HG02763 (cell line): ENCODE results near the gene WDR70.
"Not testable (repeated sequence)": the region's sequence is repeated elsewhere in the genome, so short reads cannot be mapped to it uniquely, and the experiment has no call there.

ENCODE experiments used
- ATAC-seq: cut with Tn5 transposase; IDR thresholded peaks from one replicate; pipeline ENCODE4 v1.9.1; 2021; ENCODE audit warnings: mild to moderate bottlenecking, moderate library complexity; ENCODE audit not compliant: unreplicated experiment

WDR70 gene

DNA sequence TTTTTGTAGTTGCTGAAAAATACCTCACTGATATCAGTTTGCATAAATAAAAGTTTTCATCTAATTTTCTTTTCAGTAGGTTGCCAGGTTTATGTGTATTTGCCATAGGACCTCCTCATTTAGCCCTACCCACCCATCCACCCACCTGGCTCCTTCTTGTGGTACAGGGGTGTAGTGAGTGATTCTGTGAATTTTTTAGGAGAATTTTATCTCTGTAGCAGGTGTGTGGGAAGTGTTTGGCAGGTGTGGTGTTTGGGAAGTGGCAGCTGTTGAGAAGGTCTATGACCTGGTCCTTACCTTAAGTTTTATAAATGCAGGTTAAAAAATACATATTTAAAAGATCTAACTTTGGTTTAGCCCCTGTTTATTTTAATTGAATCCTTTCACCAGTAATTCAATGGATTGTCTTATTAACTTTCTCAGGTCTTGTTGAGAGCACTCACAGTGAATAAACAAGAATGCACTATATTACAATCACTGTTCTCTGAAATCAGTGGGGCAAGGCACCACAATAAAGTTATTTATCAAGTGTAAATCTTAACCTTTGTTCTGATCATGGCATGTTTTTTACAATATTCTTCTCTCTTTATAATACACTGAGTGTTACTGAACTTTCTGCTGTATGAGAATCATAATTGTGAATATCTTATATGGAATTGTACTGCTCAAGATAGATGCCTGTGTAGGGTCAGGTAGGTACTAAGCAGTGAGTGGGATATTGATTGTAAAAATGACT, 189.1 kb downstream of the WDR70 start:
- no peak for ATAC-seq

DNA sequence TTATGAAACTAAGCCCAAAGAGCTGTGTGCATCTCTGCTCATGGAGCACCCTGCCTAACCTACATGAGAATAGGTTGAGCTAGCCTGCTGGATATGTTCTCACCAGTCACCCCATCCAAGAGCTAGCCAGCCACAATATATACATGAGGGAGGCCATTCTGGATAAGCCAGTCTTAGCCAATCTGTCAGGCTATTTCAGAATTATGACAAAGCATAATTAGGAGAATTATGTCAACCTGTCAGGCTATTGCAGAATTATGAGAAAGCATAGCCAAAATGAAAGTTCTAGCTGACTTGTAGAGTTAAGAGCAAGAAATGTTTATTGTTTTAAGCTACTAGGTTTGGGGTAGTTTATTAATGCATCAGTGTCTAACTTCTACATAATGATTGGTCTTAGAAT, 189.8 kb downstream of the WDR70 start:
- ATAC-seq, result no peak

DNA sequence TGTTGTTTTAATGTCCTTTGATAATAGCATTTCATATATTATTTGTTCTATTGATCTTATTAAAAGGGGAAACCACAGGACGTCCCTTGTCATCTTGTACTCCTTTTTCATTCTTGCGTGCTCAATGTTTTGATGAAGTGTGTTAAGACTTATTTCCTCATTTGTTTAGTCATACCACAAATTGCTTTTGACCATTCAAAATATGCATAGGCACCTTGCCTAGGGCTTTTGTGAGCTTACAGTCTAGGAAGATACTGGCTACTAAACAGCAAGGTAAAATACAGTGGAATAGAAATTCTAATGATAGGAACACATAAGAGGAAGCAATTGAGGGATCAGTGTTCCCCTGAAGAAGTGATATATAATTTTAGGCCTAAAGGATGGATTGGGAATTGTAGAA, 190.3 kb downstream of the WDR70 start:
- no peak for ATAC-seq

DNA sequence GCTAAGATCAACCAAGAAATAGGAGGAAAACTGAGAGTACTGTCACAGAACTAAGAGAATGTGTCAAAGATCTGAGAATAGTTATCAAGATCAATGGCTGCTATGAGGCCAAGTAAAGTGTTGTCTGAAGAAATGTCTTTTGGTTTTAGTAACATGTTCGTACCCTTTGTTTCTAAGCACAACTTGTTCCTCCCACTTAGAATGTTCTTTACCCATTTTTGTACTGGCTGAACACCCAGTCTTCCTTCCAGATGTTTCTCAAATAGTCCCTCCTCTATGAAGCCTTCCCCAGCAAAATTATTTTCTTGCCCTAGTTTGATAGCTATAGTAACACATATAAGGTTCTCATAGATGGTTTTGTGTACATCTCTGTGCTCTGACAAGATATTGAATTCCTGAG, 191.5 kb downstream of the WDR70 start:
- ATAC-seq, result no peak

DNA sequence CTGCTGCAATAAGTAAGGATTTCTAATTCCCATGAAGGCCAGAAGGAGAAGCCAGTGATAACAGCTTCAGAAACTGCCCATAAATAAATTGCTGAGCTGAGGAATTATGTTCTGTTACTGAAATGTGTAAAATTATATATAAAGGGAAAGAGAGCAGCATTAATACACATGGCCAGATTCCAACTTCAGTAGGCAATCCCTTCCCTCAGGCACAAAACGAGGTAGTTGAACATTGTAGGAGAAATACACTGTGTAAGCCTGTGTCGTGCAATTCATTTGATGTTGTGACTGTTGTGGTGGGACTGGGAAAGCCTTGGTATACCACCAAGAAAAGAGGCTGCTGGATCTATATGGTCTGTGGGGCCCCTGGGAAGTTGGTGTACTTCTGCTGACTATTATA, 192.9 kb downstream of the WDR70 start:
- no peak for ATAC-seq

DNA sequence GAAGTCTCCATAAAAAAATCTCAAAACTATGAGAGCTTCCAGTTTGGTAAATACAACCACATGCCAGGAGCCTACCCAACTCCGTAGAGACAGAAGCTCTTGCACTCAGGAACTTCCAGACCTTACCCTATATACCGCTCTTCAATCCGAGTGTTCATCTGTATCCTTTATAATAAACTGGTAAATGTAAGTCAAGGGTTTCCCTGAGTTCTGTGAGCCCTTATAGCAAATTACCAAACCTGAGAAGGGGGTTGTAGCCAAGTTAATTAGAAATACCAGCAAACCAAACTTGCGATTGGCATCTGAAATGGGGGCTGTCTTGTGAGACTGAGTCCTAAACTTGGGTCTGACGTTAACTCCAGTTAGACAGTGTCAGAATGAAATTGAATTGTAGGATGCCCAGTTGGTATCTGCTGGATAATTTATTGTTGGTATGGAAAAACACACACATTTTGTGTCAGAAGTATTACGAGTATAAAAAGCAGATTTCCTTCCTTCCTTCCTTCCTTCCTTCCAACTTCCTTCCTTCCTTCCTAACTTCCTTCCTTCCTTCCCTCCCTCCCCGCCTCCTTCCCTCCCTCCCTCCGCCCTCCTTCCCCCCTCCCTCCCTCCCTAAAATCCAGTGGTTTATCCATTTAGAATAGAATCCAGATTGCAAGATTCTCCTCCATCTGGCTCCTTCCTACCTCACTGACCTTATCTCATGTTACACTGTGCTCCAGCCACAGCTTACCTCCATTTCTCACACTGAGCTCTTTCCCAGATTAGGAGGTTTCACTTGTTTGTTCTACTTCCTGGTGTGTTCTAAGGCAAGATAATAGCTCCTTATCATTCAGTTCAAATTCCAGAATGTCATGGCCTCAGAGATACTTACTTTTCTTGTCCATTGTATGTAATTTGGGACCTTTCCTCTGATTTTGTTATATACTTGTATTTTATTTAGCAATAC, 196.7 kb downstream of the WDR70 start:
- ATAC-seq, result no peak

DNA sequence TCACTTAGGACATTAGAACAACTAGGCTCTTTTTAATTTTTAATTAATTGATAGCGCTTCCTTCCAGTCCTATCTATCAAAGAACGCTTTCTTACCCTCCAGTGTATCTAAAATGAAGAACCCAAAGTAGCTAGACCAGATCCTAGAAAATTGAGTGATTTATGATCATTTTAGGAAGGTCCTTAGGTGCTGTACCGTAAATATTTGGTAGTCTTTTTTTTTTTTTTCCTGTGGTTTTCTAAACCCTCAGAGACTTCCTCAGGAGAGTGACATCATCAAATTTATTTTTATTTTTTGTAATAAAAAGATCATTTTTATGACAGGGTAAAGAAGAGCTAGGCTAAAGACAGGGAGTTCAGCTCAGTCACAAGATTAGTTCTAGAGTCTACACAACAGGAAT, 197.4 kb downstream of the WDR70 start:
- ATAC-seq, result no peak

DNA sequence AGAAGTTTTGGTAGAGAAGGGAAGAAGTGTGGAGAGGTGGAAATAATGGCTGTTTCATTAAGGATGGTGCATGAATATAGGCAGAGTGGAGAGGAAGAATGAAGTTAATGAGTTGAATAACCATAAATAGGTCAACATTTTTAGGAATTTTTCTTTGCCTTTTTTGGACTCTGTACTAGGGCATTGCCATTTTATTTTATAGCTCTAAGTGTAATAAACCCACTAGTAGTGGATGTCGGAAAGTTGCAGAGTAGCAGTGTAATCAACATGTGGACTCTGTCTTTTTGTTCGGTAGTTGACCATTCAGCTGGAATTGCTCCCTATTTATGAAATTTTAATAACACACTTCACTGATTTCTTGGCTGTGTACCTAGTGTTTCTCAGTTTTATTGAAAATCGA, 199.1 kb downstream of the WDR70 start:
- ATAC-seq, result no peak

DNA sequence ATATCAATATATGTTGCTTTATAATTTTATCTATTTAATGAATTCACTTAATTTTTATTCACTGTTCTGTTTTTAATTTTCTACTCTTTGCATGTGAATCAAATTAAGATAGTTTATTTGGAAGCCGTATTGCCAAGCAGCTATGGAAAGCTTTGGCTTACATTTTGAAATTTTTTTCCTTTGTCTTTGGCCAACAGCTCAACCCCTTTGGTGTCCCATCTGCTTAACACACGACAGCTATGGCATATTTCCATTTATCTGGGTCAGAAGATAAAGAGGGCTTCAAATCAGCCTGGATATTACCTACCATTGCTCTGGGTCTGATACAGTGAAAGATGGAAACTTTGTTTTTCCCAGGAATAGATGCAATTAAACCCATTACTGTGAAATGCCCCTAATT, 201.0 kb downstream of the WDR70 start:
- ATAC-seq, result no peak

DNA sequence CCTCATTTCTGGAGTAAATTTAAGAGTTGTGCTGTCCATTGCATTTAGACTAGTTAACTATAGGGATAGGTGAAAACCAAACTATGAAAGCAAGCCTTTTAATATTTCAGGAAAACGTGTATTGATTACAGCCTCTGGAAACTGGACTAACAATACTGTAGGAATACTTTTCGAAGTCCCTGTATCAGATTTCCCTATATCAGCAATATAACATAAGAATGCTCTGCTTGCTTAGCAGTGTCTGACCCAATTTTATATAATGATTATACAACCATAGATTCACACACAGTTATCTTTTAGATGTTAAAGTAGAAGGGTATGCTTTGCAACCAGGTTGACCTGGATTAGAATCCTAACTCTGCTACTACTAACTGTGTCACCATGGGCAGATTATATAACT, 203.1 kb downstream of the WDR70 start:
- no peak for ATAC-seq

DNA sequence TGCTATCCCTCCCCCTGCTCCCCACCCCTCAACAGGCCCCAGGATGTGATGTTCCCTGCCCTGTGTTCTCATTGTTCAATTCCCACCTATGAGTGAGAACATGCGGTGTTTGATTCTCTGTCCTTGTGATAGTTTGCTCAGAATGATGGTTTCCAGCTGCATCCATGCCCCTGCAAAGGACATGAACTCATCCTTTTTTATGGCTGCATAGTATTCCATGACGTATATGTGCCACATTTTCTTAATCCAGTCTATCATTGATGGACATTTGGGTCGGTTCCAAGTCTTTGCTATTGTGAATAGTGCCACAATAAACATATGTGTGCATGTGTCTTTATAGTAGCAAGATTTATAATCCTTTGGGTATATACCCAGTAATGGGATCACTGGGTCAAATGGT, 214.2 kb downstream of the WDR70 start:
- not testable (repeated sequence) for ATAC-seq

DNA sequence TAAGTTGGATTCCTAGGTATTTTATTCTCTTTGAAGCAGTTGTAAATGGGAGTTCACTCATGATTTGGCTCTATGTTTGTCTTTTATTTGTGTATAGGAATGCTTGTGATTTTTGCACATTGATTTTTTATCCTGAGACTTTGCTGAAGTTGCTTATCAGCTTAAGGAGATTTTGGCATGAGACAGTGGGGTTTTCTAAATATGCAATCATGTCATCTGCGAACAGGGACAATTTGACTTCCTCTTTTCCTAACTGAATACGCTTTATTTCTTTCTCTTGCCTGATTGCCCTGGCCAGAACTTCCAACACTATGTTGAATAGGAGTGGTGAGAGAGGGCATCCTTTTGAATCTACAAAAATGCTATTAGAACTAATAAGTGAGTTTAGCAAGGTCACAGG, 215.7 kb downstream of the WDR70 start:
- ATAC-seq, result not testable (repeated sequence)

DNA sequence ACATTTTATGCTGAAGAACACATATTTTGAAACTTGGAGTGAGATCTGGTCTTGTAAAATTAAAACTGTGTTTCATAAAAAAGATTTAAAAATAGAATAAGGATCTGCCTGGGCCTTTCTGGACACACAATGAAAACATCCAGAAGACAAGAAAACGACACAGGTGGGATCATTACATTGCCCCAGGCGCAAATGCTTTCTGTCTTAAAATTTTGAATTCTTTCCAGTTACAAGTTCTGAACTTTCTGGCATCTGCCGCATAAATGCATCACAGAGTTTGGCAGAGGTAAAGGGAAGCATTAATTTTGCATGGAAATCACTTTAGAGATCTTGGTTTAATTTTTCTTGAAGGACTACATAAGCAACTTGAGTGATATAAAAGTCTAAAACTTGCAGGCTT, 219.6 kb downstream of the WDR70 start:
- ATAC-seq, result no peak

DNA sequence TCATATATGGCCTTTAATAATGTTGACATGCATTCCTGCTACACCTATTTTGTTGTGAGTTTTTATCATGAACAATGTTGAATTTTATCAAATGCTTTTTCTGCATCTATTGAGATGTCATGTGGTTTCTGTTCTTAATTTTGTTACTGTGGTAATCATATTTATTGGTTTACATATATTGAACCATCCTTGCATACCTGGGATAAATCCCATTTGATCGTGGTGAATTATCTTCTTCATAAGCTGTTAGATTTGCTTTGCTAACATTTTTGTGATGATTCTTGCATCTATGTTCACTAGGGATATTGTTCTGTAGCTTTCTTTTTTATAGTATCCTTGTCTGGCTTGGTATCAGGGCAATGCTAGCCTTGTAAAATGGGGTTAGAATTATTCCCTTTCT, 222.0 kb downstream of the WDR70 start:
- ATAC-seq, result no peak

DNA sequence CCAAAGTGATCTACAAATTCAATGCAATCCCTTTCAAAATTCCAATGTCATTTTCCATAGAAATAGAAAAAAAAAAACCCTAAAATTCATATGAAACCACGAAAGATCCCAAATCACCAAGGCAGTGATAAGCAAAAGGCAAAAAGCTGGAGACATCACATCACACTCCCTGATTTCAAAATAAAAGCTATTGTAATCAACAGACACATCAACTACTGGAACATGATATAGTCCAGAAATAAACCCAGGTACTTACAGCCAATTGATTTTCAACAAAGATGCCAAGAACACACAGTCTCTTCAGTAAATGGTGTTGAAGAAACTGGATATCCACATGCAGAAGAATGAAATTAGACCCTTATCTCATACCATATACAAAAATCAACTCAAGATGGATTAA, 224.0 kb downstream of the WDR70 start:
- no peak for ATAC-seq

DNA sequence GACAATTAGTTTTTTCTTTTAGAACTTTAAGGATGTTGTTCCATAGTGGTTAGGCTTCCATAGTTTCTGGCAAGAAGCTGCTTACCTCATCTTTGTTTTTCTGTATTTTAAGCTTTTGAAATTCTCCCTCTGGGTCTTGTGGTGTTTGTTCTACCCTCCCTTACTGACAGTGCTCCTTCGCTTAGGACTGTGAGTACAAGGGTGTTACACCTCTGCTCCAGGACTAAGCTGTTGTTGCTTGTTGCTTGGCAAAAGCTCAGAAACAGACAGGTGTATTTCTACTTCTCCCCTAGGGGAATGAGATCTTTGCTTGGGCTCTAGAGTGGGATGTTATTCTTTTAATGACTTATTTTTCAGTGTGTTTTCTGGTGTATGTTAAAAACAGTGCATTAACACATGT, 225.2 kb downstream of the WDR70 start:
- ATAC-seq, result no peak

DNA sequence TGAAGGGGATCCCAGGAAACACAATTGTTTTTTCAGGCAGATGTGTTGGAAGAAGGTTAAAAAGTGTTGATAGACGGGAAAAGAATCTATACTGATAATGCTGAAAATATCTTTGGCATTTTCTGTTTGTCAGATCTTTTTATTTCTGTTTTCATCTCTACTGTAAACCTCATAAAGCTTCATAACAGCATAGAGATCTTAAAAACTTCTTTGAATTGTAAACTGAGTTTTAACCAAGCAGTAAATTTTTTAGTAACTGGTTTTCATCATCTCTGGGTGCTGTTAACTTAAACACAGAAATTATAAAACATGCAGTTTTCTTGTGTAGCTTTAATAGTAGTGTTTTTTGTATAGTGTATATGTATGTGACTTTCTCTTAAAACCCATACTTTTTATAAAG, 227.0 kb downstream of the WDR70 start:
- ATAC-seq, result no peak

DNA sequence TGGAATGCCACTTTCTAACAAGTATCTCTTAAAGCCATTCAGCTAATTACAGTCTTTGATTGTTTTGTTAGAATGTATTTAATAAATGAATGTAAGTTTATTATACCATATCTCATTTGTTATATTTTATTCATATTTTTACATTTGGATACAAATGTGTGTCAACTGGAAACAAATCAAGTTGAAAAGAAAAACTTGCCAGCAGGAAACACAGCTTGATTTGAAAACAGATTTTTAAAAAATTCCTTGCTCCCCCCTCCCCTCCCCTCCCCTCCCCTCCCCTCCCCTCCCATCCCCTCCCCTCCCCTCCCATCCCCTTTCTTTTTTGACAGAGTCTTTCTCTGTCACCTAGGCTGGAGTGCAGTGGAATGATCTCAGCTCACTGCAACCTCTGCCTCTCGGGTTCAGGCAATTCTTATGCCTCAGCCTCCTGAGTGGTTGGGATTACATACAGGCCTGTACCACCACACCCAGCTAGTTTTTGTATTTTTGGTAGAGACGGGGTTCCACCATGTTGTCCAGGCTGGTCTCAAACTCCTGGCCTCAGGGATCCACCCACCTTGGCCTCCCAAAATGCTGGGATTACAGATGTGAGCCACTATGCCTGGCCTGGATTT, 227.6 kb downstream of the WDR70 start:
- ATAC-seq, result no peak

DNA sequence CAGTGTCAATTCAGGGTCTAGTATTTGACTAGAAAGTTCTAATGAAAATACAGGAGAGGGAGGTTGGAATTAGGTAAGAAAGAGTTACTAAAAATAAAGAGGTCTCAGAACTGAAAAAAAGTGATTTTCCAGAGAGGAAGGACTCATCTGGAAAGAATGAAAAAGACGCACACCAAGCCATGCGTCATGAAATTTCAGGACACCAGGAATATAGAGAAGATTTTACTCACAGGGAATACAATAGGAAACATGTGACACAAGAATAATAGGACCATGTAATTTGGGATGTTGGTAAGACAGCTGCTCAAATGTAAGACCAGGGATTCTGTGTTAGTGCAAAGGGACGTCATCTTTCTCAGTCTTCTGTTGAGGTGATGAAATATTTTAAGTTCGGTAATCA, 236.1 kb downstream of the WDR70 start:
- ATAC-seq, result no peak

DNA sequence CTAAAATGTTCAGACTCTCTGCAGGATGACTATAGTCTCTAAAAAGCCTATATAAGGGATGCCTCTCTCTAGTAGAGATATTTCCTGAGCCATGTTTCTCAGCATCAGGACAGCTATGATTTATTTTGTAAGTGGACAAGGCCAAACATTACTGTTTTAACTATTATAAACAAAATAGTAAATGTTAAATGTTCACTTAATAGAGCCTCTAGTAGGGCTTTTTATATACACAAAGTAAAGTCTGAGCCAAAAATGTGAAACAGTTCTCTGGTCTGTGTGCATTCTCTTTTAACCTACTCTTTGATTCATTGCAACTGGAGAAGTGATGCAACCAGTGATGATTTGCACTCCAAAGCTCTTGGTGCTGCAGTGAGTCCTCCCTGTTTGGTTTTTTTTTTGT, 240.2 kb downstream of the WDR70 start:
- ATAC-seq, result no peak

DNA sequence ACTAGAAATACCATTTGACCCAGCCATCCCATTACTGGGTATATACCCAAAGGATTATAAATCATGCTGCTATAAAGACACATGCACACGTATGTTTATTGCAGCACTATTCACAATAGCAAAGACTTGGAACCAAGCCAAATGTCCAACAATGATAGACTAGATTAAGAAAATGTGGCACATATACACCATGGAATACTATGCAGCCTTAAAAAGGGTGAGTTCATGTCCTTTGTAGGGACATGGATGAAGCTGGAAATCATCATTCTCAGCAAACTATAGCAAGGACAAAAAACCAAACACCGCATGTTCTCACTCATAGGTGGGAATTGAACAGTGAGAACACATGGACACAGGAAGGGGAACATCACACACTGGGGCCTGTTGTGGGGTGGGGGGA, 243.2 kb downstream of the WDR70 start:
- not testable (repeated sequence) for ATAC-seq

DNA sequence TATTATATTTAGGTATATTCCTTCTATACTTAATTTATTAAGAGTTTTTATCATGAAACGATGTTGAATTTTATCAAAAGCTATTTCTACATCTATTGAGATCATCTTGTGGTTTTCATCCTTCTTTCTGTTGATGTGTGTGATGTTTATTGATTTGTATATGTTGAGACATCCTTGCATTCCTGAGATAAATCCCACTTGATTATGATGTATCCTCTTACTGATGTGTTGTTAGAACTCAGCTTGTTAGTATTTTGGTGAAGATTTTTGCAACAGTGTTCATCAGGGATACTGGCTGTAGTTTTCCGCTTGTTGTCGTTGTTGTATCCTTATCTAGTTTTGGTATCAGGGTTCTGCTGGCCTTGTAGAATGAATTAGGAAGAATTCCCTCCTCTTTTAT, 247.1 kb downstream of the WDR70 start:
- ATAC-seq, result no peak
